Chondrocyte (in vitro differentiated cells): ENCODE results near the gene ZNF488. TPM values are rescaled to one million over a fixed set of nuclear protein-coding genes. Genes with fewer than 3 reads are reported as not detected.

Experiments
- DNase-seq: peaks from one replicate; pipeline ENCODE4 v3.0.0; 2021; ENCODE audit warnings: mixed read lengths, low spot score
- H3K27ac Mint-ChIP-seq: one replicate; pipeline ENCODE4 v1.8.0; 2021; ENCODE audit warnings: mild to moderate bottlenecking, moderate library complexity, mixed read lengths; ENCODE audit not compliant: unreplicated experiment
- H3K27me3 Mint-ChIP-seq: 2 replicates; pipeline ENCODE4 v1.8.0; 2021; ENCODE audit warnings: low read depth, mixed read lengths
- H3K36me3 Mint-ChIP-seq: 2 replicates; pipeline ENCODE4 v1.8.0; 2021; ENCODE audit warnings: low read depth, mixed read lengths
- H3K4me1 Mint-ChIP-seq: 2 replicates; pipeline ENCODE4 v1.8.0; 2021; ENCODE audit warnings: low read depth, mild to moderate bottlenecking, mixed read lengths
- H3K4me3 Mint-ChIP-seq: one replicate; pipeline ENCODE4 v1.8.0; 2021; ENCODE audit warnings: mild to moderate bottlenecking, moderate library complexity, mixed read lengths; ENCODE audit not compliant: unreplicated experiment
- H3K9me3 Mint-ChIP-seq: 2 replicates; pipeline ENCODE4 v1.8.0; 2021; ENCODE audit warnings: low read depth, mixed read lengths
- total RNA-seq: library from RNA; stranded (reverse); gene quantifications from 3 replicates; pipeline ENCODE4 v1.2.1, GENCODE V29; 2021
- TF ChIP-seq, protein P1 (sequence below): fragments of 200-600 bp; sonication (generic); IDR thresholded peaks from 2 replicates; pipeline ENCODE4 v1.5.0; 2021; ENCODE audit warnings: antibody characterized with exemption, mild to moderate bottlenecking, moderate library complexity

Gene ZNF488
- total RNA-seq, 1 donor from 2014 or later = 0.17 TPM

DNA sequence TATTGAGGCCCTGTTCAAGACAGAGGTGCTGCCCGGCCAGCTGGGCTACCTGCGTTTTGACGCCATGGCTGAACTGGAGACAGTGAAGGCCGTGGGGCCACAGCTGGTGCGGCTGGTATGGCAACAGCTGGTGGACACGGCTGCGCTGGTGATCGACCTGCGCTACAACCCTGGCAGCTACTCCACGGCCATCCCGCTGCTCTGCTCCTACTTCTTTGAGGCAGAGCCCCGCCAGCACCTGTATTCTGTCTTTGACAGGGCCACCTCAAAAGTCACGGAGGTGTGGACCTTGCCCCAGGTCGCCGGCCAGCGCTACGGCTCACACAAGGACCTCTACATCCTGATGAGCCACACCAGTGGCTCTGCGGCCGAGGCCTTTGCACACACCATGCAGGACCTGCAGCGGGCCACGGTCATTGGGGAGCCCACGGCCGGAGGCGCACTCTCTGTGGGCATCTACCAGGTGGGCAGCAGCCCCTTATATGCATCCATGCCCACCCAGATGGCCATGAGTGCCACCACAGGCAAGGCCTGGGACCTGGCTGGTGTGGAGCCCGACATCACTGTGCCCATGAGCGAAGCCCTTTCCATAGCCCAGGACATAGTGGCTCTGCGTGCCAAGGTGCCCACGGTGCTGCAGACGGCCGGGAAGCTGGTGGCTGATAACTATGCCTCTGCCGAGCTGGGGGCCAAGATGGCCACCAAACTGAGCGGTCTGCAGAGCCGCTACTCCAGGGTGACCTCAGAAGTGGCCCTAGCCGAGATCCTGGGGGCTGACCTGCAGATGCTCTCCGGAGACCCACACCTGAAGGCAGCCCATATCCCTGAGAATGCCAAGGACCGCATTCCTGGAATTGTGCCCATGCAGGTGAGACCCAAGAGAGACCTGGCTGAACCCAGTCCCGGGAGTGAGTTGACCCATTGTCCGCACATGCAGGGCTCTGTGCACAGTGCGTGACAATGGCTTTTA is 33.1 kb downstream of the ZNF488 start:
- no peaks in the 10 kb centered on the region for H3K9me3 Mint-ChIP-seq
- H3K27me3 Mint-ChIP-seq = no peaks in the 10 kb centered on the region
- H3K27ac Mint-ChIP-seq = no peak overlapping the region
- H3K36me3 Mint-ChIP-seq = no peaks in the 10 kb centered on the region
- no peaks in the 10 kb centered on the region for H3K4me1 Mint-ChIP-seq
- H3K4me3 Mint-ChIP-seq = no peak overlapping the region
- TF ChIP-seq, protein P1, sequence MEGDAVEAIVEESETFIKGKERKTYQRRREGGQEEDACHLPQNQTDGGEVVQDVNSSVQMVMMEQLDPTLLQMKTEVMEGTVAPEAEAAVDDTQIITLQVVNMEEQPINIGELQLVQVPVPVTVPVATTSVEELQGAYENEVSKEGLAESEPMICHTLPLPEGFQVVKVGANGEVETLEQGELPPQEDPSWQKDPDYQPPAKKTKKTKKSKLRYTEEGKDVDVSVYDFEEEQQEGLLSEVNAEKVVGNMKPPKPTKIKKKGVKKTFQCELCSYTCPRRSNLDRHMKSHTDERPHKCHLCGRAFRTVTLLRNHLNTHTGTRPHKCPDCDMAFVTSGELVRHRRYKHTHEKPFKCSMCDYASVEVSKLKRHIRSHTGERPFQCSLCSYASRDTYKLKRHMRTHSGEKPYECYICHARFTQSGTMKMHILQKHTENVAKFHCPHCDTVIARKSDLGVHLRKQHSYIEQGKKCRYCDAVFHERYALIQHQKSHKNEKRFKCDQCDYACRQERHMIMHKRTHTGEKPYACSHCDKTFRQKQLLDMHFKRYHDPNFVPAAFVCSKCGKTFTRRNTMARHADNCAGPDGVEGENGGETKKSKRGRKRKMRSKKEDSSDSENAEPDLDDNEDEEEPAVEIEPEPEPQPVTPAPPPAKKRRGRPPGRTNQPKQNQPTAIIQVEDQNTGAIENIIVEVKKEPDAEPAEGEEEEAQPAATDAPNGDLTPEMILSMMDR = no peak
- DNase-seq = peak; percentile 88

DNA sequence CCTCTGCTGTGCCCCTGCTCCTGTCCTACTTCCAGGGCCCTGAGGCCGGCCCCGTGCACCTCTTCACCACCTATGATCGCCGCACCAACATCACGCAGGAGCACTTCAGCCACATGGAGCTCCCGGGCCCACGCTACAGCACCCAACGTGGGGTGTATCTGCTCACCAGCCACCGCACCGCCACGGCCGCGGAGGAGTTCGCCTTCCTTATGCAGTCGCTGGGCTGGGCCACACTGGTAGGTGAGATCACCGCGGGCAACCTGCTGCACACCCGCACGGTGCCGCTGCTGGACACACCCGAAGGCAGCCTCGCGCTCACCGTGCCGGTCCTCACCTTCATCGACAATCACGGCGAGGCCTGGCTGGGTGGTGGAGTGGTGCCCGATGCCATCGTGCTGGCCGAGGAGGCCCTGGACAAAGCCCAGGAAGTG is 34.1 kb downstream of the ZNF488 start:
- peak; percentile 94 for DNase-seq
- no peak overlapping the region for H3K27ac Mint-ChIP-seq

DNA sequence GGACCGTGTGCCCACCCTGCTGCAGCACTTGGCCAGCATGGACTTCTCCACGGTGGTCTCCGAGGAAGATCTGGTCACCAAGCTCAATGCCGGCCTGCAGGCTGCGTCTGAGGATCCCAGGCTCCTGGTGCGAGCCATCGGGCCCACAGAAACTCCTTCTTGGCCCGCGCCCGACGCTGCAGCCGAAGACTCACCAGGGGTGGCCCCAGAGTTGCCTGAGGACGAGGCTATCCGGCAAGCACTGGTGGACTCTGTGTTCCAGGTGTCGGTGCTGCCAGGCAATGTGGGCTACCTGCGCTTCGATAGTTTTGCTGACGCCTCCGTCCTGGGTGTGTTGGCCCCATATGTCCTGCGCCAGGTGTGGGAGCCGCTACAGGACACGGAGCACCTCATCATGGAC is 34.6 kb downstream of the ZNF488 start:
- Mint-ChIP-seq H3K27me3 (peaks cover 6% of the 10 kb centered on the region), H3K9me3 (no peaks in the 10 kb centered on the region), H3K4me1 (no peaks in the 10 kb centered on the region), H3K27ac (no peak overlapping the region), H3K36me3 (no peaks in the 10 kb centered on the region), H3K4me3 (no peak overlapping the region)
- DNase-seq = no peak
- TF ChIP-seq, protein P1 = no peak

More for the DNA sequence above, 34.1 kb downstream of the ZNF488 start:
- Mint-ChIP-seq H3K9me3 (no peaks in the 10 kb centered on the region), H3K27me3 (peaks cover 6% of the 10 kb centered on the region), H3K4me3 (no peak overlapping the region), H3K4me1 (no peaks in the 10 kb centered on the region), H3K36me3 (no peaks in the 10 kb centered on the region)
- TF ChIP-seq, protein P1 = no peak

DNA sequence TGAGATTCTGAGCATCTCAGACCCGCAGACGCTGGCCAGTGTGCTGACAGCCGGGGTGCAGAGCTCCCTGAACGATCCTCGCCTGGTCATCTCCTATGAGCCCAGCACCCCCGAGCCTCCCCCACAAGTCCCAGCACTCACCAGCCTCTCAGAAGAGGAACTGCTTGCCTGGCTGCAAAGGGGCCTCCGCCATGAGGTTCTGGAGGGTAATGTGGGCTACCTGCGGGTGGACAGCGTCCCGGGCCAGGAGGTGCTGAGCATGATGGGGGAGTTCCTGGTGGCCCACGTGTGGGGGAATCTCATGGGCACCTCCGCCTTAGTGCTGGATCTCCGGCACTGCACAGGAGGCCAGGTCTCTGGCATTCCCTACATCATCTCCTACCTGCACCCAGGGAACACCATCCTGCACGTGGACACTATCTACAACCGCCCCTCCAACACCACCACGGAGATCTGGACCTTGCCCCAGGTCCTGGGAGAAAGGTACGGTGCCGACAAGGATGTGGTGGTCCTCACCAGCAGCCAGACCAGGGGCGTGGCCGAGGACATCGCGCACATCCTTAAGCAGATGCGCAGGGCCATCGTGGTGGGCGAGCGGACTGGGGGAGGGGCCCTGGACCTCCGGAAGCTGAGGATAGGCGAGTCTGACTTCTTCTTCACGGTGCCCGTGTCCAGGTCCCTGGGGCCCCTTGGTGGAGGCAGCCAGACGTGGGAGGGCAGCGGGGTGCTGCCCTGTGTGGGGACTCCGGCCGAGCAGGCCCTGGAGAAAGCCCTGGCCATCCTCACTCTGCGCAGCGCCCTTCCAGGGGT is 35.2 kb downstream of the ZNF488 start:
- Mint-ChIP-seq H3K27ac (no peak overlapping the region), H3K4me1 (no peaks in the 10 kb centered on the region), H3K4me3 (no peak overlapping the region), H3K36me3 (no peaks in the 10 kb centered on the region), H3K27me3 (peaks cover 6% of the 10 kb centered on the region), H3K9me3 (no peaks in the 10 kb centered on the region)
- TF ChIP-seq, protein P1 = no peak
- DNase-seq = peak; percentile 81

DNA sequence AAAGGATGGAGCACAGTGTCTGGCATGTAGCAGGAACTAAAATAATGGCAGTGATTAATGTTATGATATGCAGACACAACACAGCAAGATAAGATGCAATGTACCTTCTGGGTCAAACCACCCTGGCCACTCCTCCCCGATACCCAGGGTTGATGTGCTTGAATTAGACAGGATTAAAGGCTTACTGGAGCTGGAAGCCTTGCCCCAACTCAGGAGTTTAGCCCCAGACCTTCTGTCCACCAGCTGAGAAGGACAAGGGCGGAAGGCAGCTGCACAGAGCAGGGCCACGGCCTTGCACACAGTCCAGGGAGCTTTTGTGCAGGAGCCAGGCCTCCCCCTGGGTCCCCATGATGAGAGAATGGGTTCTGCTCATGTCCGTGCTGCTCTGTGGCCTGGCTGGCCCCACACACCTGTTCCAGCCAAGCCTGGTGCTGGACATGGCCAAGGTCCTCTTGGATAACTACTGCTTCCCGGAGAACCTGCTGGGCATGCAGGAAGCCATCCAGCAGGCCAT is 35.9 kb downstream of the ZNF488 start, which contains the start of gene RBP3:
Gene RBP3, plus strand, starts transcription at position 226 of the 514 bp plus-strand sequence. Its CDS starts 122 bp downstream, at position 348.
- peak; percentile 49 for DNase-seq
- H3K27ac Mint-ChIP-seq = no peak within 1 kb of the TSS
- H3K4me3 Mint-ChIP-seq = no peak within 1 kb of the TSS
- H3K9me3 Mint-ChIP-seq = no peaks in the 10 kb centered on the region
- H3K4me1 Mint-ChIP-seq = no peaks in the 10 kb centered on the region
- no peaks in the 10 kb centered on the region for H3K36me3 Mint-ChIP-seq
- TF ChIP-seq, protein P1 = no peak
- peaks cover 6% of the 10 kb centered on the region for H3K27me3 Mint-ChIP-seq
